ENCODE results near the gene COL6A3. TPM values are rescaled to one million over a fixed set of nuclear protein-coding genes. Genes with fewer than 3 reads are reported as not detected.

The COL6A3 gene
- total and polyA plus RNA-seq, 3 experiments from 2014 or later, result 0.56 to 9.5 (median 7.0) TPM

DNA sequence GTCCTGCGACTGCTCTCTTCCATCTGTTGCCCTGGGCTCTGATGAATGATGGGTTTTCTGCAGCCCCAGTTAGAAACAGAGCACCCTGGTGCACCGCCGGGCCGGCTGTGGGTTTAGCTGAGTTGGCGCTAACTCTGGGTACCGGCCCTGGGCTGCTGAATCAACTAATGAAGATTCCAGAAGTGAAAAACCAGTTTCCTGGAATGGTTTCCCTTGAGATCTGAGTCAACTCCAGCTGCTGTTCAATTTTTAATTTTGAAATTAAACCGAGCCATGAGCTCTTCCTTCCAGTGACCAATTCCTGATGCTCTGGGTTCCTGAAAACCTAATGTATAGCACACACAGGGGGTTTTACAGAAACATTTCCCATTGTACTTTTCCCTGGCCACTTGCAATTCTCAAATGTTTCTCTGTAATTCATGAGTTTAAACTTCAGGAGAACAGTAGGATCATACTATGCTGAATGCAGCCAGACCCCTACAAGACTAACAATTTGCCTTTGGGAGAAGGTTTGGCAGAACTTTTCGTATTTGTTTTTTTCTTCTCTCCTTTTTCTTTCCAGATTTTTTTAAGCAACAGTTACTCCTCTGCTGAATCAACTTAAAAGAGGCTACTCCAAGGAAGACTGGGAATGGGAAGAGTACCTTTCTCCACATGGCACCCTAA is 5.5 kb downstream of the COL6A3 start:
- Histone ChIP-seq H3K36me3 (ENCODE audit: insufficient read depth, low read length) (no peaks in the 10 kb centered on the region), H3K27ac (ENCODE audit: low read depth, low read length) (no peak overlapping the region), H3K27me3 (ENCODE audit: insufficient read depth, low read length, poor library complexity, severe bottlenecking) (no peaks in the 10 kb centered on the region), H3K9me3 (ENCODE audit: low read length) (no peaks in the 10 kb centered on the region), H3K4me3 (ENCODE audit: low read length) (no peak overlapping the region), H3K4me1 (ENCODE audit: insufficient read depth, low read length) (no peaks in the 10 kb centered on the region)
- Mint-ChIP-seq H3K27me3 (peaks cover 10 to 12% of the 10 kb centered on the region in 2 donors), H3K36me3 (no peaks in the 10 kb centered on the region), H3K9me3 (no peaks in the 10 kb centered on the region), H3K4me1 (no peaks in the 10 kb centered on the region), H3K27ac (no peak overlapping the region), H3K4me3 (no peak overlapping the region)
- no peak for DNase-seq
- CTCF ChIA-PET, result interaction anchor here (1.0 kb wide), 3 partner anchors 12 to 67 kb away, joined by 3 to 5 read pairs (median 3); no protein-coding TSS in a partner anchor
- POLR2A ChIA-PET, result no interaction called here

DNA sequence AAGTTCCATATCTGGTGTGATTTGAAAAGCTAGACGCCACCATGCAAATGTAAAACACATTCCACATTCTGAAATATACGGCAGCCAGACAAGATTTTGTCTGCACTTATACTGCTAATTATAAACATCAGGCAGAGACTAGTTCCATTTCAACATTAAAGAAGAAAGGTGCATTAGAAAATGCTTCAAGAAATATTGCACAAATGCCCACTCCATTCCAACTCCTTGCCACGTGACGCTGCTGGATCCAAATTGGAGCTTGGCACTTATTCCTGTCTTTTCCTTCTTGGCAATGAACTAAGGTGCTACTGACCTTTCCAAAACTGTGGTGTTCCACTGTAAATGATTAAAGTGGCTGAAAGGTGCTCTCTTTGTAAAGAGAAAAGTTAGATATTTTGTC is 6.3 kb downstream of the COL6A3 start:
- DNase-seq, result no peak
- Histone ChIP-seq H3K4me1 (ENCODE audit: insufficient read depth, low read length) (no peaks in the 10 kb centered on the region), H3K27ac (ENCODE audit: low read depth, low read length) (no peak overlapping the region), H3K27me3 (ENCODE audit: insufficient read depth, low read length, poor library complexity, severe bottlenecking) (no peaks in the 10 kb centered on the region), H3K36me3 (ENCODE audit: insufficient read depth, low read length) (no peaks in the 10 kb centered on the region), H3K9me3 (ENCODE audit: low read length) (no peaks in the 10 kb centered on the region), H3K4me3 (ENCODE audit: low read length) (no peak overlapping the region)
- H3K4me1 Mint-ChIP-seq, result no peaks in the 10 kb centered on the region
- CTCF ChIA-PET, result interaction anchor here (1.0 to 1.3 kb wide), 3 partner anchors 14 to 67 kb away, joined by 3 to 5 read pairs (median 3); no protein-coding TSS in a partner anchor
- peaks cover 10 to 12% of the 10 kb centered on the region in 2 donors for H3K27me3 Mint-ChIP-seq
- H3K27ac Mint-ChIP-seq, result no peak overlapping the region
- H3K36me3 Mint-ChIP-seq, result no peaks in the 10 kb centered on the region
- H3K9me3 Mint-ChIP-seq, result no peaks in the 10 kb centered on the region
- H3K4me3 Mint-ChIP-seq, result no peak overlapping the region
- POLR2A ChIA-PET, result no interaction called here

DNA sequence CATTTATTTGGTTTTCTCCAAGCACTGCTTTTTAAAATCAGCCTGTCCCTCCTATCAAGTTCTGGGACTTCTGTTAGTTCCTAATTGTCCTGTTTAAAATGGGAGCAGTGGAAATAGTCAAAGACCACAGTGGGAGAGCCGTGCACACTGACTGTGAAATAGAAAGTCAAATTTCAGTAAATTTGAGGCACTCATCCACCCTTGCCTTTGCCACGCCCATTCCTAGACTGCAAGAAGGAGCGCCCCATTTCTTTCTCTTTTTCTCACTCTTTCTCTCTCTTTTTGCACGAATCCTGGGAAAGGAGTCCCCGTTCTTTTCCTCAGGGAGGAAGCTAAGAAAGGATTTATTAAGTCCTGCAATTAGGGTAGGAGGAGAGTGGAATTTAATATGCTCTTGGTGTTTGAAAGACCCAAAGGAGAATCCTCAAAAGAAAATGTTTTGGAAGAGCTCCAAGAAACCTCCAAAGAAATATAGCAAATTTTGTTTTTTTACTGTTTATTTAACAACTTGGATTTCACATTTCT is 7.5 kb downstream of the COL6A3 start:
- Histone ChIP-seq H3K4me3 (ENCODE audit: low read length) (no peak overlapping the region), H3K36me3 (ENCODE audit: insufficient read depth, low read length) (no peaks in the 10 kb centered on the region), H3K9me3 (ENCODE audit: low read length) (no peaks in the 10 kb centered on the region), H3K4me1 (ENCODE audit: insufficient read depth, low read length) (no peaks in the 10 kb centered on the region), H3K27me3 (ENCODE audit: insufficient read depth, low read length, poor library complexity, severe bottlenecking) (no peaks in the 10 kb centered on the region), H3K27ac (ENCODE audit: low read depth, low read length) (no peak overlapping the region)
- Mint-ChIP-seq H3K36me3 (no peaks in the 10 kb centered on the region), H3K27ac (no peak overlapping the region), H3K4me3 (no peak overlapping the region), H3K27me3 (peaks cover 4 to 6% of the 10 kb centered on the region in 2 donors), H3K9me3 (no peaks in the 10 kb centered on the region), H3K4me1 (no peaks in the 10 kb centered on the region)
- DNase-seq, result no peak
- ChIA-PET POLR2A (no interaction called here), CTCF (interaction anchor here (0.9 to 1.8 kb wide), 3 partner anchors 13 to 16 kb away, joined by 3 to 5 read pairs (median 4); no protein-coding TSS in a partner anchor)

DNA sequence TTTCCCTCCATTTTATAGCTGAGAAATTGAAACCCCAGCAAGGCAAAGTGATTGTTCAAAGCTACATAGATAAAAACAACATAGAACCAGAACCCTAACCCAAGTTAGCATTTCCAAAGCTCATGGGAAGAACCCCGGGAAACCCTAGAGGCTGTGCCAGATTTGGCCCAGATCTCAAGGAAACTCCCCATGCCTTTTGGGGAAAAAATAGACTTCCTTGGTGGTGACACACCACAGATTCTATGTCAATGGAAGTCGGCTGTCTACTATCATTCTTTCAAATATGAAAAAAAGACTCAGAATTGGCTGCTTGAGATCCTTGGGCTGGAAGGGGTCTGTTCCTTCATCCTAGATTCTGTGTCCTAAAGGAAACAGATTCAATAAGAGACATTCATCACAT is 8.4 kb downstream of the COL6A3 start:
- H3K4me1 ChIP-seq (ENCODE audit: insufficient read depth, low read length), result no peaks in the 10 kb centered on the region
- DNase-seq, result no peak
- no peaks in the 10 kb centered on the region for H3K27me3 ChIP-seq (ENCODE audit: insufficient read depth, low read length, poor library complexity, severe bottlenecking)
- Mint-ChIP-seq H3K36me3 (no peaks in the 10 kb centered on the region), H3K27ac (no peak overlapping the region), H3K4me3 (no peak overlapping the region), H3K4me1 (no peaks in the 10 kb centered on the region), H3K27me3 (peaks cover 0 to 6% of the 10 kb centered on the region in 2 donors), H3K9me3 (no peaks in the 10 kb centered on the region)
- POLR2A ChIA-PET, result no interaction called here
- CTCF ChIA-PET, result interaction anchor here (0.9 to 1.8 kb wide), 2 partner anchors 14 to 15 kb away, joined by 4 to 5 read pairs; no protein-coding TSS in a partner anchor
- H3K36me3 ChIP-seq (ENCODE audit: insufficient read depth, low read length), result no peaks in the 10 kb centered on the region
- no peak overlapping the region for H3K27ac ChIP-seq (ENCODE audit: low read depth, low read length)
- H3K9me3 ChIP-seq (ENCODE audit: low read length), result no peaks in the 10 kb centered on the region
- H3K4me3 ChIP-seq (ENCODE audit: low read length), result no peak overlapping the region

DNA sequence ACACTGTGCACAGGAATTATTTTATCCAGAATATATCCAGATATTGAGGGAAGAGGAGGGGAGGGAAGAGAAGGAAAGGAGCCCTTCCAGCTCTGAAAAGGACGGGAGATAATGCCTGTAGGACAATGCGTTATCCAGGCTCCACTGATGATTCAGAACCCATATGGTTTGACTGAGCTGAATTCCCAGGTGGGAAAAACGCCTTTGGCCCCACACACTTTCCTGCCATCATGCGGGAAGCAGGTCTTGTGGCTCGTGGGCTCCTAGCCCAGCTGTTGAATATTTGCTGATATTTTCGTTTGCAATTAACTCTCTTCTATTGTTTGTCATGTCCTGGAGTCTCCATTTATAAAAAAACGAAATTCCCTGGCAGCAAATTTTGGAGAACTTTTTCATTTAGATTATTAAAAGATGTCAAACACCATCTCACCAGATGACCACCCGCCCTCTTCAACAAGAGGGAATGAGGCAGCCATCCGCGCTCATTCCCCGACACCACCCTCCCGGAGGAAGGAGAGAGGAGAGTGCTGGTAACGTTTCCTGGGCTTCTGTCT is 8.9 kb downstream of the COL6A3 start:
- Histone ChIP-seq H3K4me1 (ENCODE audit: insufficient read depth, low read length) (no peaks in the 10 kb centered on the region), H3K4me3 (ENCODE audit: low read length) (no peak overlapping the region), H3K27me3 (ENCODE audit: insufficient read depth, low read length, poor library complexity, severe bottlenecking) (no peaks in the 10 kb centered on the region), H3K27ac (ENCODE audit: low read depth, low read length) (no peak overlapping the region), H3K36me3 (ENCODE audit: insufficient read depth, low read length) (no peaks in the 10 kb centered on the region), H3K9me3 (ENCODE audit: low read length) (no peaks in the 10 kb centered on the region)
- no peaks in the 10 kb centered on the region for H3K4me1 Mint-ChIP-seq
- CTCF ChIA-PET, result interaction anchor here (1.4 to 1.8 kb wide), 2 partner anchors 11 to 16 kb away, joined by 3 to 5 read pairs; no protein-coding TSS in a partner anchor
- no peaks in the 10 kb centered on the region for H3K36me3 Mint-ChIP-seq
- no peak overlapping the region for H3K4me3 Mint-ChIP-seq
- H3K27me3 Mint-ChIP-seq, result peaks cover 0 to 6% of the 10 kb centered on the region in 2 donors
- no peak for DNase-seq
- POLR2A ChIA-PET, result no interaction called here
- no peaks in the 10 kb centered on the region for H3K9me3 Mint-ChIP-seq
- H3K27ac Mint-ChIP-seq, result no peak overlapping the region

DNA sequence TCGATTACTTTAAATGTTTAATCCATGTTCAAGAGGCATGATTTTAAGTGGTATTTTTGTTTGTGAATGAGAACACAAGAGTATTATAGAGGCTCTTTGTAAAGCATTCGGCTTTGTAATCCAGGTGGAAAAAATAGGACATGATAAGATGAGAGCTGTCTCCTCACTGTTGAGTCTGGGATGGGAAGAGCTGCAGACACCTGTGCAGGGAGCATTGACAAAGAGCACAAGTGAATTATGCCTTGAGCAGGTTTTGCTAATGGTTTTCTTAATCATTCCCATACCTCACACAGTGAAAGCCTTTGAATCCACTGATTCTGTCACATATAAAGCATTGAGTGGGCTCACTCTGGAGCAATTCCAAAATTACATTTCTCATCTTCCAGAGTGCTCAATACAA is 9.6 kb downstream of the COL6A3 start:
- no peaks in the 10 kb centered on the region for H3K4me1 Mint-ChIP-seq
- ChIA-PET POLR2A (no interaction called here), CTCF (interaction anchor here (1.4 kb wide), 1 partner anchor 11 kb away, joined by 3 read pairs; no protein-coding TSS in a partner anchor)

DNA sequence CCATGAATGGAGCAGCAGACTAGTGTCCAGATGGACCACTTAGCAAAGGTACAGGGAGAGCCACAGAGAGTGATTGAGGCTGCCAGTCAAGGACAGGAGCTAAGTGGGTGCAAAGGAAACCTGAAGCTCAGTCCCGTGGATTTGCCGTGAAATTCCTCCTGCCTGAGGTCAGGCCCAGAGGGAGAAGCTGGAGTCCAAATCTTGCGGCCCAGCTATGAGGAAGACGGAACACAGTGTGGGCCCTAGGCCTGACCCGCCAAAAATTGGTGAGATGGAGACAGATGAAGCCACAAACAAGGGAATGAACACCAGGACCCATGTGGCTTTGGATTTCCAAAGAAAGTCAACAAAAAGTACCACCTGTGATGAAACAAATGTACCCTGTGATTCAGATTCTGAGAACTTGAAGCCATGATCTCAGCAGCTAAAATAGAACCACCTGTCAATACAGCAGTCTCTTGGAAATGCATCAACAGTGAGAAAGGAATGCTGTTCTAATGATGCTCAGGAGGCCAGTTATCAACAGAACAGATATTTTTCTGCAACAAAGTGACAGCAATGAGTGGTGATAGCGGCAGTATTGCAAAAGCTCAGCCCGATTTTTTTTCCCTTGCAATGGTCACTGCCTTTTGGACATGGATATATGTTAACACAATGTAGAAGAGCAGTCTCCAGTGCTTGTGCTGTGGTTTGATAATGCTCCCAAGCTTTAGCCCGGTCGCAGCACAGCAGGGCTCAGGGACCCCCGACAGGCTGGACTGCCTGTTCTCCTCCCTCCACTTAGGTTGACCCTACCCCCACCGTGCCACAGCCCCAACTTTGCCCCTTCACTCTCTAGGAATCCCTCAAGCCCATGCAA is 10.7 kb downstream of the COL6A3 start:
- peaks cover 0 to 6% of the 10 kb centered on the region in 2 donors for H3K27me3 Mint-ChIP-seq
- no peaks in the 10 kb centered on the region for H3K36me3 Mint-ChIP-seq
- Histone ChIP-seq H3K27me3 (ENCODE audit: insufficient read depth, low read length, poor library complexity, severe bottlenecking) (no peaks in the 10 kb centered on the region), H3K4me1 (ENCODE audit: insufficient read depth, low read length) (no peaks in the 10 kb centered on the region), H3K9me3 (ENCODE audit: low read length) (no peaks in the 10 kb centered on the region), H3K4me3 (ENCODE audit: low read length) (no peak overlapping the region), H3K36me3 (ENCODE audit: insufficient read depth, low read length) (no peaks in the 10 kb centered on the region), H3K27ac (ENCODE audit: low read depth, low read length) (no peak overlapping the region)
- H3K27ac Mint-ChIP-seq, result no peak overlapping the region
- no peak for DNase-seq
- ChIA-PET POLR2A (no interaction called here), CTCF (interaction anchor here (1.4 to 2.0 kb wide), 3 partner anchors 9 to 72 kb away, joined by 3 to 6 read pairs (median 4); no protein-coding TSS in a partner anchor)
- no peaks in the 10 kb centered on the region for H3K9me3 Mint-ChIP-seq
- H3K4me1 Mint-ChIP-seq, result no peaks in the 10 kb centered on the region
- no peak overlapping the region for H3K4me3 Mint-ChIP-seq

More for the DNA sequence above, 9.6 kb downstream of the COL6A3 start:
- H3K4me3 Mint-ChIP-seq, result no peak overlapping the region
- H3K36me3 Mint-ChIP-seq, result no peaks in the 10 kb centered on the region
- H3K9me3 ChIP-seq (ENCODE audit: low read length), result no peaks in the 10 kb centered on the region
- no peaks in the 10 kb centered on the region for H3K9me3 Mint-ChIP-seq
- no peak overlapping the region for H3K27ac Mint-ChIP-seq
- no peak overlapping the region for H3K27ac ChIP-seq (ENCODE audit: low read depth, low read length)
- no peaks in the 10 kb centered on the region for H3K36me3 ChIP-seq (ENCODE audit: insufficient read depth, low read length)
- peaks cover 0 to 6% of the 10 kb centered on the region in 2 donors for H3K27me3 Mint-ChIP-seq
- H3K4me3 ChIP-seq (ENCODE audit: low read length), result no peak overlapping the region
- H3K27me3 ChIP-seq (ENCODE audit: insufficient read depth, low read length, poor library complexity, severe bottlenecking), result no peaks in the 10 kb centered on the region
- no peaks in the 10 kb centered on the region for H3K4me1 ChIP-seq (ENCODE audit: insufficient read depth, low read length)
- DNase-seq, result no peak
